ENCODE data around the gene SLC22A5. TPM values are rescaled to one million over a fixed set of nuclear protein-coding genes. Genes with fewer than 3 reads are reported as not detected.

Gene SLC22A5
- total and polyA plus RNA-seq, 2 donors from 2014 or later: 28.3 to 36.3 TPM

DNA sequence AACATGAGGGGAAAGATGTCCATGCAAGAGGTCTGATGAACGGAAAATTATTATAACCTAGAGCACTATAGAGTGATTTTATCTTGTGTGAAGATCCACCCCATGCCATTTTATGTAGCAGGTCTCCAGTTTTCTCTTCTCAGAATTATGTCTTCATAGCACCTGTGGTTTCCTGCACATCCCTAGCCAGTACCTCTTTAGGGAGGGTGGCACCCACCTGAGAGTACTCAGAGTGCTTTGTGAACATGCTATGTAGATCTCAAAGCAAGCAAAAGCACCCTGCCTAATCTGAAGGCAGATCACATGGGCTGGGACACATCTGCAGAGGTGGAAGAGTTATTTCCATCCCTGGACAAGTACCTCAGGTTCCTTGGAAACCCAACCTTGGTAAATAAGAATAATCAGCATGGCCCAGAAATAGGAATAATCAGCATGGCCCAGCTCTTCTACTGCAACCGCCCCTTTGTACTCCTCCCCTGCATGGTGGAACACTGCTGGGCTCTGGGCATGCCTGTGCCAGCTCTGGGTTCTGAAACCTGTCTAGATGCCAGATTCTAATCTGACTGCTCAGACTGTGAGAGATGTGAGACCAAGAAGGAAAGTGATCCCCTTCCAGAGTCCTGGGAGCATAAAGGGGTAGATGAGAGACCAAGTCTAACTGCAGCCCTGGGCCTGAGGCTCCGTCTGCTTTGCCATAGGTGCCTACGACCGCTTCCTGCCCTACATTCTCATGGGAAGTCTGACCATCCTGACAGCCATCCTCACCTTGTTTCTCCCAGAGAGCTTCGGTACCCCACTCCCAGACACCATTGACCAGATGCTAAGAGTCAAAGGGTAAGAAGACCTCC lies 23.7 kb downstream of the SLC22A5 start:
- Histone ChIP-seq H3K9me3 (ENCODE audit: control insufficient read depth in 2 of 3, insufficient read depth in 1 of 3, low read length in 3 of 3) (no peaks in the 10 kb centered on the region), H3K4me3 (ENCODE audit: low read length in 3 of 3) (no peak overlapping the region), H3K9ac (ENCODE audit: low read length in 3 of 3) (no peak overlapping the region), H3K4me1 (ENCODE audit: control insufficient read depth in 2 of 3, insufficient read depth in 2 of 3, low read depth in 1 of 3, low read length in 3 of 3) (peaks cover 10 to 24% (median 13%) of the 10 kb centered on the region in 3 donors), H3K36me3 (ENCODE audit: control insufficient read depth in 2 of 3, insufficient read depth in 3 of 3, low read length in 3 of 3) (peaks cover 5 to 59% (median 30%) of the 10 kb centered on the region in 3 donors), H3K27me3 (ENCODE audit: control insufficient read depth, insufficient read depth, low read length) (no peaks in the 10 kb centered on the region), H3K27ac (ENCODE audit: low read depth in 2 of 2, low read length in 2 of 2) (no peak overlapping the region)
- FAIRE-seq (no peak), DNase-seq (no peak)
- TF ChIP-seq, protein P1, sequence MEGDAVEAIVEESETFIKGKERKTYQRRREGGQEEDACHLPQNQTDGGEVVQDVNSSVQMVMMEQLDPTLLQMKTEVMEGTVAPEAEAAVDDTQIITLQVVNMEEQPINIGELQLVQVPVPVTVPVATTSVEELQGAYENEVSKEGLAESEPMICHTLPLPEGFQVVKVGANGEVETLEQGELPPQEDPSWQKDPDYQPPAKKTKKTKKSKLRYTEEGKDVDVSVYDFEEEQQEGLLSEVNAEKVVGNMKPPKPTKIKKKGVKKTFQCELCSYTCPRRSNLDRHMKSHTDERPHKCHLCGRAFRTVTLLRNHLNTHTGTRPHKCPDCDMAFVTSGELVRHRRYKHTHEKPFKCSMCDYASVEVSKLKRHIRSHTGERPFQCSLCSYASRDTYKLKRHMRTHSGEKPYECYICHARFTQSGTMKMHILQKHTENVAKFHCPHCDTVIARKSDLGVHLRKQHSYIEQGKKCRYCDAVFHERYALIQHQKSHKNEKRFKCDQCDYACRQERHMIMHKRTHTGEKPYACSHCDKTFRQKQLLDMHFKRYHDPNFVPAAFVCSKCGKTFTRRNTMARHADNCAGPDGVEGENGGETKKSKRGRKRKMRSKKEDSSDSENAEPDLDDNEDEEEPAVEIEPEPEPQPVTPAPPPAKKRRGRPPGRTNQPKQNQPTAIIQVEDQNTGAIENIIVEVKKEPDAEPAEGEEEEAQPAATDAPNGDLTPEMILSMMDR (IDR thresholded peaks at IDR 0.05; ENCODE audit: borderline replicate concordance, extremely low read depth, insufficient read depth): no peak
- intact Hi-C loops (cut with DNase I): no loop called here

- peaks cover 0 to 12% (median 5%) of the 10 kb centered on the region in 3 donors for H3K4me1 ChIP-seq (ENCODE audit: control insufficient read depth in 2 of 3, insufficient read depth in 2 of 3, low read depth in 1 of 3, low read length in 3 of 3)
- FAIRE-seq (no peak), DNase-seq (peak in 4 of 5 donors; percentile 75 to 93 (median 85))
- intact Hi-C loops (cut with DNase I): no loop called here
- H3K27me3 ChIP-seq (ENCODE audit: control insufficient read depth, insufficient read depth, low read length): no peaks in the 10 kb centered on the region
- peaks cover 5 to 49% (median 22%) of the 10 kb centered on the region in 3 donors for H3K36me3 ChIP-seq (ENCODE audit: control insufficient read depth in 2 of 3, insufficient read depth in 3 of 3, low read length in 3 of 3)
- TF ChIP-seq, protein P1 (IDR thresholded peaks at IDR 0.05; ENCODE audit: borderline replicate concordance, extremely low read depth, insufficient read depth): no peak
- no peak overlapping the region for H3K27ac ChIP-seq (ENCODE audit: low read depth in 2 of 2, low read length in 2 of 2)
- no peak overlapping the region for H3K9ac ChIP-seq (ENCODE audit: low read length in 3 of 3)
- no peak overlapping the region for H3K4me3 ChIP-seq (ENCODE audit: low read length in 3 of 3)
- no peaks in the 10 kb centered on the region for H3K9me3 ChIP-seq (ENCODE audit: control insufficient read depth in 2 of 3, insufficient read depth in 1 of 3, low read length in 3 of 3)
These were observed 25.3 kb downstream of the SLC22A5 start for GRCh38 chr5:132394667-132395259.

DNA sequence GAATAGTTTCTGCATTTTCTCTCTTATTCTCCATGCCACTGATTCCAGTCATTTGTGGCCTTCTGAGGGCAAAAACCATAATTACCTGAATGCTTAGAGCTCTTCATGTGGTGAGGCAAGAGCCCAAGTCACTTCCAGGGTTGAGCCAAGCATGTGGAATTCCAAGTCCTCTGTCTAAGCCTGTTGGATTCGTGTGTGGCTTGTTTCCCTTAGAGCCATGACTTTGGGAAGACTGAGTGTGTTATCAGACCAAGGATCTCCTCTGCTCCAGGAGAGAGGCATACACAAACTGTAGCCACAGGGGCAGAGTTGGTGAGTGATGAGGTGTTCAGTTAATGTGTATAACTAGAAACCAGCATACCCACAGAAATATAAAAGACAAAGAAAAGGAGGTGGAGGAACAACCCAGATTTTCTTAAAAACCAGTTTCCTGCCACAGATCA lies 27.1 kb downstream of the SLC22A5 start:
- Histone ChIP-seq H3K9ac (ENCODE audit: low read length in 3 of 3) (no peak overlapping the region), H3K27ac (ENCODE audit: low read depth in 2 of 2, low read length in 2 of 2) (no peak overlapping the region), H3K4me1 (ENCODE audit: control insufficient read depth in 2 of 3, insufficient read depth in 2 of 3, low read depth in 1 of 3, low read length in 3 of 3) (peaks cover 0 to 9% (median 5%) of the 10 kb centered on the region in 3 donors), H3K27me3 (ENCODE audit: control insufficient read depth, insufficient read depth, low read length) (no peaks in the 10 kb centered on the region), H3K9me3 (ENCODE audit: control insufficient read depth in 2 of 3, insufficient read depth in 1 of 3, low read length in 3 of 3) (no peaks in the 10 kb centered on the region), H3K4me3 (ENCODE audit: low read length in 3 of 3) (no peak overlapping the region), H3K36me3 (ENCODE audit: control insufficient read depth in 2 of 3, insufficient read depth in 3 of 3, low read length in 3 of 3) (peaks cover 5 to 33% (median 17%) of the 10 kb centered on the region in 3 donors)
- TF ChIP-seq, protein P1 (IDR thresholded peaks at IDR 0.05; ENCODE audit: borderline replicate concordance, extremely low read depth, insufficient read depth): no peak
- intact Hi-C loops (cut with DNase I): no loop called here
- no peak for FAIRE-seq
- DNase-seq: no peak

Data from kidney (tissue), 14 donors.